ENCODE results near the gene PAX2.

PAX2 gene

GRCh38 chr10:100831742-100832141 is 86.4 kb downstream of the PAX2 start:
- TF ChIP-seq CTCF (conservative IDR thresholded peaks at IDR 0.05; ENCODE audit: low read depth, low read length): no peak
- DNase-seq (ENCODE audit: low read depth): no peak

GRCh38 chr10:100835810-100836209 is 90.4 kb downstream of the PAX2 start:
- DNase-seq (ENCODE audit: low read depth): no peak
- no peak for TF ChIP-seq CTCF (conservative IDR thresholded peaks at IDR 0.05; ENCODE audit: low read depth, low read length)
- H3K4me3 ChIP-seq (ENCODE audit: low read length): no peak overlapping the region

More at GRCh38 chr10:100831742-100832141, 86.4 kb downstream of the PAX2 start:
- no peak overlapping the region for H3K4me3 ChIP-seq (ENCODE audit: low read length)

- no peak for TF ChIP-seq CTCF (conservative IDR thresholded peaks at IDR 0.05; ENCODE audit: low read depth, low read length)
- no peak for DNase-seq (ENCODE audit: low read depth)
- H3K4me3 ChIP-seq (ENCODE audit: low read length): no peak overlapping the region
Observed at GRCh38 chr10:100836891-100837290, 91.5 kb downstream of the PAX2 start.

GRCh38 chr10:100837300-100837699 is 91.9 kb downstream of the PAX2 start:
- DNase-seq (ENCODE audit: low read depth): no peak
- no peak overlapping the region for H3K4me3 ChIP-seq (ENCODE audit: low read length)
- no peak for TF ChIP-seq CTCF (conservative IDR thresholded peaks at IDR 0.05; ENCODE audit: low read depth, low read length)

- no peak for DNase-seq (ENCODE audit: low read depth)
- TF ChIP-seq CTCF (conservative IDR thresholded peaks at IDR 0.05; ENCODE audit: low read depth, low read length): no peak
- H3K4me3 ChIP-seq (ENCODE audit: low read length): no peak overlapping the region
Observed at GRCh38 chr10:100838986-100839385, 93.6 kb downstream of the PAX2 start.

GRCh38 chr10:100841528-100841927 is 96.1 kb downstream of the PAX2 start:
- TF ChIP-seq CTCF (conservative IDR thresholded peaks at IDR 0.05; ENCODE audit: low read depth, low read length): no peak

GRCh38 chr10:100847440-100847839 is 102.1 kb downstream of the PAX2 start:
- DNase-seq (ENCODE audit: low read depth): no peak
- no peak for TF ChIP-seq CTCF (conservative IDR thresholded peaks at IDR 0.05; ENCODE audit: low read depth, low read length)

More at GRCh38 chr10:100841528-100841927, 96.1 kb downstream of the PAX2 start:
- H3K4me3 ChIP-seq (ENCODE audit: low read length): no peak overlapping the region
- DNase-seq (ENCODE audit: low read depth): no peak

More at GRCh38 chr10:100847440-100847839, 102.1 kb downstream of the PAX2 start:
- H3K4me3 ChIP-seq (ENCODE audit: low read length): no peak overlapping the region

All from retinal pigment epithelial cell (primary cell).